GM18907 (cell line): ENCODE measurements around the gene RASSF7.
A peak's percentile ranks its signal among the peaks of the same experiment; 100 is the strongest.
"Not testable (repeated sequence)": the region's sequence is repeated elsewhere in the genome, so short reads cannot be mapped to it uniquely, and the experiment has no call there.

ENCODE experiments used
- ATAC-seq: cut with Tn5 transposase; IDR thresholded peaks from one replicate; pipeline ENCODE4 v1.9.1; 2021; ENCODE audit warnings: mild to moderate bottlenecking, moderate library complexity; ENCODE audit not compliant: unreplicated experiment

The RASSF7 gene, protein sequence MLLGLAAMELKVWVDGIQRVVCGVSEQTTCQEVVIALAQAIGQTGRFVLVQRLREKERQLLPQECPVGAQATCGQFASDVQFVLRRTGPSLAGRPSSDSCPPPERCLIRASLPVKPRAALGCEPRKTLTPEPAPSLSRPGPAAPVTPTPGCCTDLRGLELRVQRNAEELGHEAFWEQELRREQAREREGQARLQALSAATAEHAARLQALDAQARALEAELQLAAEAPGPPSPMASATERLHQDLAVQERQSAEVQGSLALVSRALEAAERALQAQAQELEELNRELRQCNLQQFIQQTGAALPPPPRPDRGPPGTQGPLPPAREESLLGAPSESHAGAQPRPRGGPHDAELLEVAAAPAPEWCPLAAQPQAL

DNA sequence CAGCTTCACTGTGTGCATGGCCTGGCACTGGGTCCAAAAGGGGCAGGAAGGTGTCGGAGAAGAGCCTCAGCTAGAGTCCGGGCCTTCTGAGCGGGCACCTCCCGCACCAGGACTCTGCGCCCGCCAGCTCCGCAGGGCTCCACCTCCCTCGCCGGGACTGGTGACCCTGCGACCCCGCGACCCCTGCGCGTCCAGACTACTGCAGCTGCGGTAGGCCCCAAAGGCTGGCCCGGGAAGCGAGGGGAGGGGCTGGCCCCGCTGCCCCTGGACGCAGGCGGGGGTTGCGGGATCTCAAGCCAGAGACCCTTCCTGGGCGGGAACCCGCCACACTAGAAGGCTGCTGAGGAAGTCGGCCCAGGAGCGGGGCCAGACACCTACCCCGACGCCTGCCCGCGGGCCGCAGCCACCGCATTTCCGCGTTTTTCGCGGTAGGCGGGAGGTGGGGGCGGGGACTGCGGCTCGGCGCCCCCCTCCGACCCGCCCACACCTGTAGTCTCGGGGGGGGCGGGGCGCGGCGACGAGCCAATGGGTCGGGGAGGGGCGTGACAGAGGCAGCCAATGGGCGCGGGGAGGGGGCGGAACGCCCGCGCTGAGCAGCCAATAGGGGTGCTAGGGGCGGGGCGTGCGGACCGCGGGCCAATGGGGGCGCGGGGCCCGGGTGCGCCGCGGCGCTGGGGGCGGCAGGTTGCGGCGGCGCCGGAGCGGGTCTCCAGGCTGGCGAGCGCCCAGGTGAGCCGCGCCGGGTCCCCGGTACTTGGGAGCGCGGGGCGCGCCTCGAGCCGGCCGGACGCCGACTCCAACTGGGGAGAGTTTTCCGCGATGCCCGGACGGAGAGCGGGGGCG, at the start of gene RASSF7, which contains the start of gene LMNTD2:
TSS of gene RASSF7 (plus strand) at position 666 of the 843 bp plus-strand sequence. CDS start 799 bp downstream, outside the sequence.
TSS of gene LMNTD2 (minus strand) at position 434 of the 843 bp plus-strand sequence. CDS start at position 412, 22 bp downstream.
- ATAC-seq = peak; percentile 59

DNA sequence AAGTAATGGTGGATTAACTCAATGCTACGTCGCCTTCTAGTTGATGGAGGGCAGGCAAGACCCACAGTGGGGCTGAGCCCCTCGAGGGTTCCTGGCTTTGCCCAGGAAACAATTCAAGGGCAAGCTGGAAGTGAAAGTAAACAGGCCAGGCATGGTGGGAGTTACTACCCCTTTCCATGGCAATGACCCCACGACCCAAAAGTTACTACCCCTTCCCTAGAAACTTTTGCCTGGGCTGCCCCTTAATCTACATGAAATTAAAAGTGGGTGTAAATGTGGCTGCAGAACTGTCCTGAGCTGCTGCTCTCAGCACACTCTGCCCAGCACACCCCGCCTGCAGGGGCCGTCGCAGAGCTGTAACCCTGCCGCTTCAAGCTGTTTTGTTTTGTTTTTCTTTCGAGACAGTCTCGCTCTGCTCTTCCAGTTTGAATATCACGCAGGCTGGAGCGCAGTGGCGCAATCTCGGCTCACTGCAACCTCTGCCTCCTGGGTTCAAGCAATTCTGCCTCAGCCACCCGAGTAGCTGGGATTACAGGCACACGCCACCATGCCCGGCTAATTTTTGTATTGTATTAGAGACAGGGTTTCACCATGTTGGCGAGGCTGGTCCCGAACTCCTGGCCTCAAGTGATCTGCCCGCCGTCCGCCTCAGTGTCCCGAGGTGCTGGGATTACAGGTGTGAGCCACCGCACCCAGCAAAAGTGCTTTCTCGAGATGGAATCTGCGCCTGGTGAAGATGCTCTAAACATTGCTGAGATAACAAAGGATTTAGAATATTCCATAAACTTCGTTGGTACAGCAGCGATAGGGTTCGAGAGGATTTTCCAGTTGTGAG, 47.8 kb upstream of the RASSF7 start:
- ATAC-seq = no peak

DNA sequence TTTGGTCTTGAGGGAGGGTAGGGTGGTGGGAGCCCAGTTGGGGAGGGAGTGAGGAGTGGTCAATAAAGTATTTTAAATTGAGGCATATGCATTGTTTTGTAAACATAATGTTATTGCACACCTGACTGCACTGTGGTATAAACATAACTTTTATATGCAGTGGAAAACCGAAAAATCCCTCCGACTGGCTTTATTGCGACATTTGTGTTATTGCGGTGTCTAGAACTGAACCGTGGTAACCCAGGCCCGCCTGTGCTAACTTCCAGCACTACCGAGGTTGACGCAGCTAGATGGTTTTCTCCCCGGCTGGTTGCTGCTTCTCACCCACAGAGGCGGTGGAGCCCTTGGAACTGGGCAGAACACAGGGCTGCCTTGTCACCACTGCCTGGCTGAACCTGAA, 46.2 kb upstream of the RASSF7 start:
- no peak for ATAC-seq

DNA sequence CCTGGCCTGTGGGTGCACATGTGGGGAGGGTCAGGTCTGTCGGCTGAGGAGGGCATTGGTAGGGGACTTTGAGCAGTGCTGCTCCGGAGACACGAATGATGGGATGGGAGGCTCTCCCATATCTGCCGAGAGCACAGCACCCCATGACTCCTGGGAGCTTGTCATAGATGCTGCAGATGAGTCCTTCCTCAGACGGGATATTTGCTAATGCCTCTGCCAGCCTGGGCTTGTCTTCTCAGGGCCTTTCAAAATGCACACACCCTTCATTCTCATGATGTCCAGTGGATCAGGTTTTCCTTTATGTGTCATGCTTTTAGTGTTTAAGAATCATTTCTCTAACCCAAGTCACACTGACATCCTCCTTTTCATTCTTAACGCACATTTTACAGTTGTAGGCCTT, 45.6 kb upstream of the RASSF7 start:
- no peak for ATAC-seq

DNA sequence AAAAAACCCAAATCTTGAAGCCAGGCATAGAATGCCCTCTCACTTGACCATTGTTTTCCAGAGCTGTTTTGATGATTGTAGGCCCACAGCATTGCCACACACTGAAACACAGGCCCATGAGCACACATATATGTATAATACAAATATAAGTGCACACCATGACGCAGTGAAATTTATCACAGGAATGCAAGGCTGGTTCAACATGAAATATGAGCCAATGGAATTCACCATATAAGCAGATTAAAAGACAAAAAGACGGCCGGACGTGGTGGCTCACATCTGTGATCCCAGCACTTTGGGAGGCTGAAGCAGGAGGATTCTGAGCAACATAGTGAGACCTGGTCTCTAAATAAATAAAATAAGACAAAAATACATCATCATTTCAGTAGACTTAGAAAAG, 44.4 kb upstream of the RASSF7 start:
- no peak for ATAC-seq

DNA sequence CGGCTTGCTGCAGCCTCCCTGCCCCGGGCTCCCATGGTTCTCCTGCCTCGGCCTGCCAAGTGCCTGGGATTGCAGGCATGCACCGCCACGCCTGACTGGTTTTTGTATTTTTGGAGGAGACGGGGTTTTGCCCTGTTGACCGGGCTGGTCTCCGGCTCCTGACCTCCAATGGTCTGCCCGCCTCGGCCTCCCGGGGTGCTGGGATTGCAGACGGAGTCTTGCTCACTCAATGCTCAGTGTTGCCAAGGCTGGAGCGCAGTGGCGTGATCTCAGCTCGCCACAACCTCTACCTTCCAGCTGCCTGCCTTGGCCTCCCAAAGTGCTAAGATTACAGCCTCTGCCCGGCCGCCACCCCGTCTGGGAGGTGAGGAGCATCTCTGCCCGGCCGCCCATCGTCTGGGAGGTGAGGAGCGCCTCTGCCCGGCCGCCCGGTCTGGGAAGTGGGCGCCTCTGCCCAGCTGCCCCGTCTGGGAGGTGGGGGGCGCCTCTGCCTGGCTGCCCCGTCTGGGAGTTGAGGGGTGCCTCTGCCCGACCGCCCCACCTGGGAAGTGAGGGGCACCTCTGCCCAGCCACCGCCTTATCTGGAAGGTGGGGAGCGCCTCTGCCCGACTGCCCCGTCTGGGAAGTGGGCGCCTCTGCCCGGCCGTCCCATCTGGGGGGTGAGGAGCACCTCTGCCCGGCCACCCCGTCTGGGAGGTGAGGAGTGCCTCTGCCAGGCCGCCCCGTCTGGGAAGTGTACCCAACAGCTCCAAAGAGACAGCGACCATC, 43.7 kb upstream of the RASSF7 start:
- ATAC-seq = not testable (repeated sequence)

DNA sequence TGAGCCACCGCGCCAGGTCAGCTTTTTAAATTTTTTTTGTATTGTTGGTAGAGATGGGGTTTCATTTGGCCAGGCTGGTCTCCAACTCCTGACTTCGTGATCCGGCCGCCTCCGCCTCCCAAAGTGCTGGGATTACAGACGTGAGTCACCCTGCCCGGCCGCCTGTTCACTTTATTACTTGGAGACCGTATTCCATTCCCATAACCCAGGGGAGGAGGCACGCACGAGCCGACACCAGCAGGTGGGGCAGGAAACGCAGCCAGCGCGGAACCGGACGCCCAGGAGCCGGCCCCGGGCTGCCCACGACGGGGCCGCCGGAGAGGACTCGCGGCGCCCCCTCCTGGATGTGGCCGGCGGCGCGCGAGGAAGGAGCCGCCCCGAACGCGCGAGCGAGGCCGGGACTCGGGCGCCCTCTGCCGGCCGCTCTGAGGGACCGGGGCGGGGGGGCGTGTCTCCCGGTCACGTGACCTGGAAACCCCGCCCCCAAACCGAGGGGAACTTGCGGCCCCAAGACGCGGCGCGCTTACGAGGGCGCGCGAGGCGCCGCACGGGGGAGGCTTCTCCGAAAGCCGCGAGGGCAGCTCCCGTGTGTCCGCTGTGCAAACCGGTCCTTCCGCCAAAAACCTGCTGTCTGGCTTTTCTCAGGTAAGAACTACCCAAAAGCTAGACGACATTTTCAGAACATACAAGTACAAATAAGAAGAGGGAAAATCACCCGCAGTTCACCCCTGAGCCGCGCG, 42.1 kb upstream of the RASSF7 start:
- ATAC-seq = peak; percentile 82

DNA sequence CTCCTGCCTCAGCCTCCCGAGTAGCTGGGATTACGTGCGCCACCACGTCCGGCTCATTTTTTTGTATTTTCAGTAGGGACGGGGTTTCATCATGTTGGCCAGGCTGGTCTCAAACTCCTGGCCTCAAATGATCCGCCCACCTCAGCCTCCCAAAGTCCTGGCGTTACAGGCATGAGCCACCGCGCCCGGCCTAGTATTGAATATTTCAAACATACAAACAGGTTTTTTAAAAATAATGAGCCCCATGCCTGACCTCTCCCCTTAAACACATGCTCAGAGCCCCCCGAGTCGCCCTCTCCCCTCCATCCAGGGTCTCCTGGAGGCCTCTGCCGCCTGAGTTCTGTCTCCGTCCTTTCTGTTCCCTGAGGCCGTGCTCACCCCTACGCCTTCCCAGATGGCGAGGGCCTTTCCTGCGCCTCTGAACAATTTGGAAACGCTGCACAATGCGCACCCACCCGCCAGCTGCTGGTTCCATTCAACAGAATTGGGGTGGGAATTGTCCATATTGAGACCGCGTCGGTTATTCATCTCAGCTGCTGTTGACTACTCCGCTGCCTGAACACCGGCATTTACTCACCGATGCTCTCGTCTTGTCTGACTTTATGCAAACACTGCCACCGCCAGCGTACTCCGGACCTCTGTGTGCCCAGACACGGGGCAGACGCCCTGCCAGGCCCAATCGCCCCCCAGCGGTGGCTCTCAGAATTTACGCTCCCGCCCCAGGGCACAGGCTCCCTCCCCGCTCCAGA, 40.2 kb upstream of the RASSF7 start:
- ATAC-seq = no peak

DNA sequence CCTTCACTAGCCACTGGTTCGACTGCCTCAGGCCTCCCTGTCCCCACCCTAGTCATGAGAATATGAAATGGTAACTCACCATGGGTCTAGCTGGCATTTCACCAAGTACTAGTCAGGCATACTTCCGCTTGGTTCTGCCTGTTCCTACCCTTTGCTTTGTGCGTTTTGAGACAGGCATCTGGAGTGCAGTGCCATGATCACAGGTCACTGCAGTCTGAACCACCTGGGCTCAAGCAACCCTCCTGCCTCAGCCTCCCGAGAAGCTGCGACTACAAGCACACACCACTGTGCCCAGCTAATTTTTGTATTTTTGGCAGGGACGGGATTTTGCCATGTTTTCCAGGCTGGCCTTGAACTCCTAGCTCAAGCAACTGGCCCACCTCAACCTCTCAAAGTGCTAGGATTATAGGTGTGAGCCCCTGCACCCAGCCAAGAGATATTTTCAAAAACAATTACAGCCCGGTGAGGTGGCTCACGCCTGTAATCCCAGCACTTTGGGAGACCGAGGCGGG, 39.5 kb upstream of the RASSF7 start:
- ATAC-seq = no peak

DNA sequence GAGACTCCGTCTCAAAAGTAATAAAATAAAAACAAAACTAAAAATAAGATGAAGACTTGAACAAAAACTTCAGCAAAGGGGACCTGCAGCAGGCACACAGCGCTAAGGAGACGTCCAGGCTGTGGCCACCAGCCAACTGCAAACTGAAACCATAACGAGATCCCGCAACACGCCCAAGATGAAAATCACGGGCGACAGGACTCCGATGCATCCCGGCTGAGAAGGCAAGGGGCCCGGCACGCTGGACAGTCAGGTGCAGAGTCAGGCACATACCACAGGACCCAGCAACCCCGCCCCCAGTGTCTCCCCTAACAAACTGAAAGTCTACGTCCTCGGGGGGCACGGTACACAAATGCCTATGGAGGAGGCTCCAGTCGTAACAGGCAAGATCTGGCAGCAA, 34.6 kb upstream of the RASSF7 start:
- ATAC-seq = no peak

DNA sequence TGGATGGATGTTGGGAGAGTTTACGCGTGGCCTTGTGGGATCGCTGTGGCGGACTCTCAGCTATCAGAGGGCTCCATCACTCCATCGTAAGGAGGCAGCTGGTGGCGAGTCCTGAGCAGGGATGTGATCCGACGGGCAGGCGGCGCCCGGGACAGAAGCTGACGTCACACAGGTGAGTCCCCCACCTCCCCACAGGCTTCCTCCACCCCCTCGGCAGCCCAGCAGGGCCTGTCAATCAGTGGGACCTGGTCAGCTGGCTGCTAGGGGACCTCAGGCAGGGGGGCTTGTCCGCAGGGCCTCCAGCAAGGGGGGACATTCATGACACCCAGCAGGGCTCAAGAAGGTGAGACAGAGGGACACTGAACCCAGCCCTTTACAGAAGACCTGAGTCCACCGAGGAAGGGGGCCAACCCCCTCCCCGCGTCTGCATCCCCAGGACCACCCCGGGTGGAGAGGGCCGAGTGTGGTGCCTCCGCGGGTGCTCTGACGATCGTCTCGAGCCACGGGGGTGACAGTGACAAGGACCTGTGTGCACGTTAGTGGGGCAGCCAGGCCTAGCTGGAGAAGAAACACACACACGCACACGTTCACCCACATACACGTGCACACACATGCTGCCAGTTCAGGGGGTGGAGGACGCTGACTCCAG, 32.5 kb upstream of the RASSF7 start:
- ATAC-seq = no peak

DNA sequence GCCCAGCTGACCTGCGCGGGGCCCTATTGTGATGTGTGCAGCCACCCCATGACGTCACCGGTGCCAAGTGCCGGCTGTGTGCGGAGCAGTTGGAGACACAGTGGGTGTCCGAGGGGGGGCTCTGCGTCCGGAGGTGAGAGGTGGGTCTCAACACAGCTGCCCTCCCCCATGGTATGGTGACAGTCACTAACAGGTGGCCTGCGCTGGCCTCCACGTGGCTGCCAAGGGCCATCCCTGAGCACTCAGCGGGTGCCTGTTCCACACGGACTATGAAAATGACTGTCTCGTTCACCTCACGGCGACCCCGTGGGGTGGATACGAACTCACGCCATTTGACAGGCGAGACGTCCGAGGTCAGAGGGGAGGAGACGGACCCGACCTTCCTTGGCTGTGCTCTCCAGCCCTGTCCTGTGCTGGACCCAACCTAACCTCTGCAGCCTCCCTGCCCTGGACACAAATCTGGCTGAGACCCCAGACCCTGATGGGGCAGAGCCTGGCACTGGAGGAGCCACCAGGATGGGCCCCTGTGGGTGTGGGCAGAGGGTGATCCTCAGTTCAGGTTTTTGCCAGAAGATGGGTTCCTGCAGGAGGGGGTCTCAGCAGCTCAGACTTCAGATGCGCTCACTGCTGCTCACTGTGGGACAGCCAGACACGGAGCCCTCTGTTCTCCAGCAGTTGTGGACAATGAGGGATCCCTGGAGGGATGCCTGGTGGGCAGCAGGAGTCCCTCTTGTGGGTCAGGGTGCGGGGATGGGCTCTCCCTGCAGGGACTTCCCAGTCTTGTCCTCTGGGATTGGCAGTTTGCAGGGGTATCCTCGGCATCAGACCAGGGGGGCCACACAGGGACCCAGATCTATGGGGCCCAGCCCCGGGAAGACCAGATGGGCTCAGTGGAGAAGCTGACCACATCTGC, 31.7 kb upstream of the RASSF7 start:
- no peak for ATAC-seq

DNA sequence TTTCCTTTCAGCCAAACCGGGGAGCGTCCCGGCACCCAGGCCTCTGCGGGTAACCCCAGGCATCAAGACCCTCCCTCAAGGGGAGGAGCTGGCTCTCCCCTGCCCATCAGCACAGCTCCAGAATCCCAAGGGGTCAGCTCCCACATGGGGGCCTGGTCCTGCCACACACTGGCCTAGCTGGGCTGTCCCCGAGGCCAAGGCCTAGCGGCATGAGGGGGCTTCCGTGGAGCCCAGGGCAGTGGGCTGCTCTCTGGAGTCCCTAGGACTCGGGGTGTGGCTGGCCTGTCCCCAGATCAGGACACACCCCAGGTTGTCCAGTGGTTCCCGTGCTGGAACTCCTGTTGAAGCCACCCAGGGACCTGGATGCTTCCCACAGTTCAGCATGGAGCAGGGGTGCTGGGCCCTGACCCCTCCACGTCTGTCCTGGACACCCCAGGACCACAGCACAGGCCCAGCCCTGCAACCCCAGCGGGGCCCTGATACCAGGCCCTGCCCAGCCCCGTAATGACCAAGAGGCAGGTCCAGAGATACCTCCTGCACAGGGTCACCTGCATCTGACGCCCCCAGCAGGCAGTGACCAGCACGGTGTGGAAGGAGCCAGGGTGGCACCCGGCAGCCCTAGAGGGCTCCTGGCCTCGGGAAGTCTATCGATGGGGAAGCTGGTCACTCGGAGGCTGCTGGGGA, 30.9 kb upstream of the RASSF7 start:
- no peak for ATAC-seq

DNA sequence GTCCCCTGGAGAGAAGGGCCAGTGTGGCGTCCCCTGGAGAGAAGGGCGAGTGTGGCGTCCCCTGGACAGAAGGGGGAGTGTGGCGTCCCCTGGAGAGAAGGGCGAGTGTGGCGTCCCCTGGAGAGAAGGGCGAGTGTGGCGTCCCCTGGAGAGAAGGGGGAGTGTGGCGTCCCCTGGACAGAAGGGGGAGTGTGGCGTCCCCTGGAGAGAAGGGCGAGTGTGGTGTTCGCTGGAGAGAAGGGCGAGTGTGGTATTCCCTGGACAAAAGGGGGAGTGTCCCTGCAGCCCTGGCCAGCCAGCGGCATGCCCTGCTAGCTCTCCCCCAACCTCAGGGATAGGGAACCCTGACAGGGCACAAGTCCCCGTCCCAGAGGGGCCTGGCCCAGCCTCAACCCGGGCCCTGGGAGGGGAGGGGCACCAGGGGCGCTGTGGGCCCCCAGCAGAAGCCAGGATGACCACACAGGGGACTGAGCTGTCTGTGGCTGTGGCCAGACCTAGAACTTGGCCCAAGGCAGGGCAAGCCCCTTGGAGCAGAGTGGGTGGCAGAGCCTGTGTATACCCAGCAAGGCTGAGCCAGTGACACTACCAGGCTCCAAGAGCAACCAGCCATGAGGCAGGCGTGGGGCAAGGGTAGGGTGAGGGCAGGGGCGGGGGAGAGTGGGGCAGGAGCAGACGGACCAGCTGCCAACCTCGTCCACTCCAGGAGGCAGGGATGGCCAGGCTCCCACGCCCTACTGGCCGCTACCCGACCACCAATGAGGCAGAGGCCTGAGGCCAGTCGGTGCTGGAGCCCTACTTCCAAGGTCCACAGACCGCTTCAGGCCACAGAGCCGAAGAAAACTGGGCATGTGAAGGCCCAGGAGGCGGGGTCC, 29.6 kb upstream of the RASSF7 start:
- ATAC-seq = no peak

DNA sequence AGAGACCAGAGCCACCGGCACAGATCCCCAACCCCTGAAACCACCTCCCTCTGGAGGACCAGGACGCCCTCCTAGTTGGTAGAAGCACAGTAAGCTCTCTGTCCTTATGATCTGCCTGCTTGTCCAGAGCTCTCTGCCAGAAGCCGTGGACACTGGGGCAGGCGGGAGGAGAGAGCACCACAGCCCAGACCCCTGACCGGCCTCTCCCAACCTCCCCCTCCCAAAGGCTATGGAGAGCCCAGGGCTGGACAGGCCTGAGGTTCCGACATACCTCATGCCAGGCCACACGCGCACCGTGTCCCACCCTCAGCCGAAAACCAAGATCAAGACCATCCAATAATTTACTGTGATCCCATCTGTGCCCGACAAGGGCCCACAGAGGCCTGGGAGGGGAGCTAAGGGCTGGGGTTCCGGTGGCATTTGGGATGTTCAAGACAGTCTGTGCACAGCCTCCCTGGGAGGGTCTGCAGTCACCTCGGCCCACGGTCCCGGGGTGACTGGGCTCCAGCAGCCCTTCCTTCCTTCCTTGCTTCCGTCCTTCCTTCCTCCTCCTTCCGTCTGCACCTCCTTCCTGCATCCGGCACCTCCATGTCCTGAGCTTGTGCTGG, 28.7 kb upstream of the RASSF7 start:
- ATAC-seq = no peak
